ENCODE measurements around the gene BARHL1.

Gene BARHL1

DNA sequence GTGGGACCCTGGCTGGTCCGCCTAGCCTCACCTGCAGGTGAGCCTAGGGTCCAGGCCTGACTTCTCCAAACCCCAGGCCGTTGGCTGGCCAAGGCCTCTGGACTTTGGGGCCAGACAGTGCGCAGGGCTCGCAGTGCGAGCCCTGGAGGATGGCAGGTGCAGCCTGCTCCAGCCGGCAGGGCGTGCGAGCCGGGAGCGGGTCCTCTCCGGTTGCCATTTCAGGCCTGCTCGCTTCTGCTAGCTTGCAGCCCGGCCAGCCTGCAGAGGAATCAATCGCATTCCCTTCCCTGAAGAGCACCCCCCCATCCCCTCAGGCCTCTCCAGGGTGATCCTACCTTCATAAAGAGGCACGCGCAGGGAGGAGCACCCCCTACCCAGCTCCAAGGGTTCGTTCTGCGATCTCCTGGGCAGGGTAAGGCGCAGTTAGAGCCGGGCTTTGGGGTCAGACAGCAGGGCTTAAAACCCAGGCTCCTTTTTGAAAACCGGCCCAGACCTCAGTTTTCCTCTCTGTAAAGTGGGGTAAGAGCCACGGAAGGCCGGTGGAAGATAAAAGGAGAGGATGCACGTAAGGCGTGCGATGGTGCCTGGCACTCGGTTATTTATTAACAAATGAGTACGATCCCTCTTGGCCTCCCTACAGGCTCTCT is 6.2 kb downstream of the BARHL1 start:
- no peak for DNase-seq

DNA sequence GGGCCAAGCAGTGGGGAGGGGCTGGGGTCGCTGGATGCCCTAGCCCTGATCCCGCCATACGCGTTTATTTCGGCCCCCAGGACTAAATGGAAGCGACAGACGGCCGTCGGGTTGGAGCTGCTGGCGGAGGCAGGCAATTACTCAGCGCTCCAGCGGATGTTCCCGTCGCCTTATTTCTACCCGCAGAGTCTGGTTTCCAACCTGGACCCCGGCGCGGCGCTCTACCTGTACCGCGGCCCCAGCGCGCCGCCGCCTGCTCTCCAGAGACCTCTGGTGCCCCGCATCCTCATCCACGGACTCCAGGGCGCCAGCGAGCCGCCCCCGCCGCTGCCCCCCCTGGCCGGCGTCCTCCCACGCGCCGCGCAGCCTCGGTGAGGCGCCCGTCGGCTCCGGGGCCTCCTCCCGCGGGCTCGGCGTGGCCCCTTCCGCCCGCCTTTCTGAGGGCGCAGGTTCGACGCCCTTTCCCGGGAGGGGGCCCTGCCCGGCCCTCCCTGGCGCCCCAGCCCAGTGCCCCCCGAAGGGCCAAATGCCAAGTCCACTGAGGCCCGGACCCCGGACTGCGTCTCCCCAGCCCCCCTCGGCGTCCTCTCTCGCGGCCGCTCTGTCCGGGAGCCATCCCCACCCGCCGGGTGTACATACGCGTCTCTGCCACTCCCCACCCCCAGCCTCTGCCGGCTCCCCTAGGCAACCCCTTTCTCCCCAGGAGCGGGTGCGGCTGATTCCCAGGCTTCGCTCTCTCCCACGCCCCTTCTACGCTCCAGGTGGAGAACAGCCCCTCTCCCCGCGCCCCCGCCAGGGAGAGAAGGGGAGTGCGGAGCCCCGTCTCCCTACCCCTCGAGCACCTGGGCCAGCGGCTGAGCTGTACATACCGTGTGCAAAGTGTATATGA is 7.0 kb downstream of the BARHL1 start:
- no peak for DNase-seq

DNA sequence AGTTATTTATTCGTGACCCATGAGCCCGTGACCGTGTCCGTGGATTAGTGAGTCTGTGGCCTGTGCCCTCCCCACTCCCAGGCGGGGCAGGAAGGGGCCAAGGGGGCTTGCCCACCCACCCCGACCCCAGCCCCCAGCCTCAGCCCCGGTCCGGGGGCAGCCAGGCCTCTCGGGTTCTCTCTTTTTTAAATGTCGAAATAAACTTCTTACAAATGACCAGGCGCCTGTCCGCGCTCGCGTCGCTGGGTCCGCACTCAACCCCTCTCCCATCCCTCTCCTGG is 7.6 kb downstream of the BARHL1 start:
- no peak for DNase-seq

- no peak for DNase-seq
These were observed 8.1 kb downstream of the BARHL1 start for GRCh38 chr9:132590318-132591182.

GRCh38 chr9:132591244-132591643 is 8.8 kb downstream of the BARHL1 start:
- no peak for DNase-seq

- no peak for DNase-seq
These were observed 9.4 kb downstream of the BARHL1 start for GRCh38 chr9:132591751-132592314.

DNA sequence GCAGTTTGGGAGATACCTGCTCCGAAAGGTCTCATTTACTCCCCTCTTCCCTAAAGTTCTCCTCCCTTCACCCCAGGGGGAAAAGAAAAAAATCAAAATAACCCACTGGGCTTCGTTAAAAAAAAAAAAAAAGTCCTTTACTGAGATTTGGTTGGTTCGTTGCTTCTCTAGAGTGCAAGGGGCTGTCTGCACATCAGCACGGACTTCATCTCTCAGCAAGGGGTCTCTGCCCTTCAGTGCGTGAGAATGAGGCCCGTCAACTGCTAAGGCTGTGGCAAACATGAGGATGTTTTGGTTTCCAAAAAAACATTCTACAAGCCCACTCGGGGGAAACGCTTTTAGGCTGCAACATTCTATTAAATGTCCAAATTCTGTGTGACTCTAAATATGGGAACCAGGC is 10.0 kb downstream of the BARHL1 start:
- no peak for DNase-seq

DNA sequence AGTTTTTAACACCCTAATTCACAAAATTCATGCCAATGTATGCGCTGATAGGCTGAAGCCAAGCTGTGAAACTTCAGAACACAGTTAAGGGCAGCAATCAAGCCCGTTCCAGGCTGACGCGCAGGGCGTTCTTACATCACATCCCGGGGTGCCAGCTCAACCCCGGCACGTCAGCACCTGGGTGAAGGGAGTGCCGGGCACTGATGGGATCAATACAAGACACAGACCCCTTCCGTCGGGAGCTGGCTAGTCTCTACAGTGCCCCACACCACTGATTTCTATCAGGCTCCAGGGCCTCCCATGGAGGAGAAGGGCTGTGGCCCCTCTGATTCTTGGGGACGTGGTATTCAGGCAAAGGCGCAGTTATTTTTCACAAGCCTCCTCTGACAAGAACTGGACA is 12.0 kb downstream of the BARHL1 start:
- DNase-seq: no peak

DNA sequence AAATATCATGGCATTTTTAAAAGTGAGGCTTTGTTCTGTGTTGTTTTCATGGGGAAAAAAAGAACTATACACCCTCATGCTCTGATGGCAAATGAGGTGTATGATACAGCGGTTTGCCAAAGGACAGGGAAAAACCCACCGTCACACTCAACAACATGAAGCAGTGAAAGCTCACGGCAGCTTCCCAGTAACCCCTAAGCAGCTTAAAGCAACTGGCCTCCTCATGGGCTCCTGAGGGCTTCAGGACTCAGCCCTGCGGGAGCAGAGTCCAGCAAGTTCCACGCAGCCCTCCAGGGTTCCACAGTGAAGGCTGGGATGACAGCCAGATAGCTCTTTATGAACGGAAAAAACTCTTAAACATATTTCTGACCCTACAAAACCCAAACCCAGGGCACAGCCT is 12.9 kb downstream of the BARHL1 start:
- no peak for DNase-seq

GRCh38 chr9:132596200-132596599 is 13.8 kb downstream of the BARHL1 start:
- DNase-seq: no peak

- no peak for DNase-seq
These were observed 14.8 kb downstream of the BARHL1 start for GRCh38 chr9:132597073-132597775.

DNA sequence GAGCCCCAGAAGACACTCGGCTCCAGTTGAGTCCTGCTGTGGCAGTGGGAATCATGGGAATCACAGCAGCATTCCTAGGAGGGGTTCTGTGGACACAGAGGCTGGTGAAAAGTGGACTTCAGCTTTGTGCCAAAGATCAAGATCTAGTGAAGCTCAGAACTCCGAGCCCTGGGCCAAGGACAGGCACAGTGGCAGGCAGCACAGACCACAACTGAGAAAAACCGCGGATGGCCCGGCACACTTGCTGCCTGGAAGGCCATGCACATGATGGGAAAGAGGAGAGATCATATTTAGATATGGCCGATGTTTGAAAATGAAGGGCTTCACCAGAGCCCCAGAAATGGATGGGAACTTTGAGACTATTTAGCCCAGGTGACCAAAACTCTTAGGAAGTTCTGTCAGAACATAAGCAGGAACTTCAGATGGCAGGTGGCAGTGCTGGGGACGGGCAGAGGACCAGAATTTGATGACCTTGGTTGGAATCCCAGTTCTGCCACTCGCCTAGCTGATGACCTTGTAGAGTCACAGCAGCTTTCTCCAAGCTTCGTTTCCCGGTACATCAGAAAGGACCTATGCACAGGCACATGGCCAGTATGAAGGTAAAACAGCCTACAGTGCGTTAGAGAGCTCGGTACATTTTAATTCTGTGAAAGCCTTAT is 18.0 kb downstream of the BARHL1 start:
- DNase-seq: no peak

GRCh38 chr9:132602207-132602606 is 19.8 kb downstream of the BARHL1 start:
- no peak for DNase-seq

DNA sequence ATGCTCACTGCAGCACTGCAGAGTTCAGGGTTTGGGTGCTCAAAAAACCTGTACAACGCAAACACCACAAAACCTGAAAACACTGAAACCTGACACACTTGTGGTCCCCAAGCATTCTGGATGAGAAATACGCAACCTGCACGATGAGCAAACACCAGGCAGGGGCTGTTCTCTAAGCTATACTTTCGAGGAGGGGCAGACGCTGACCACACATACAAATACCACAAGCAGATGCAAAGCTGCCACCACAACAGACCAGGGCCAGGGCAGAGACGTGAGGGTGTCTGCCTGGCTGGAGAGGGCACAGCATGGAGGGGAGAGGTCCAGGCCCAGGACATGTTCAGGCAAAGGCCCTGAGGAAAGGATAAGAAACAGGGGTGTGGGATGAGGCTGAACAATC is 23.0 kb downstream of the BARHL1 start:
- no peak for DNase-seq

- no peak for DNase-seq
These were observed 23.7 kb downstream of the BARHL1 start for GRCh38 chr9:132606066-132606465.

DNA sequence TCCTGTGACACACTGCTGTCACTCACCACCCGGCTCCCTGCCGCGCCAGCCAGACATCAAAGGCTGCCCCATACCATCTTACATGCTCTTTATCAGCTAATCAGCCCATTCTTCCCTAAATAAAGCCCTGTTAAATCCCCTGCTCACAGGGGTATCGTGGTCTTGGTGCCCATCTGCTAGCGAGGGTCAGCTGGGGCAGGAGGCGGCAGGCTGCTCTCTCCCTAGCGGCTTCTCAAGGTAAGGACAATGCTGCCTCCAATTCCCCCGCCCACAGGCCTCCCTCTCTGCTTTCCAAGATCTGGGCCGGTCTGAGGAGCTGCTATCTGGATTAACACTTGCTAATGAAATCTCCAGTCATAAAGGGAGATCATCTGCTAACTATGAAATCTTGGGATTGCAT is 26.8 kb downstream of the BARHL1 start:
- no peak for DNase-seq

- DNase-seq: no peak
These were observed 27.4 kb downstream of the BARHL1 start for GRCh38 chr9:132609829-132610228.

DNA sequence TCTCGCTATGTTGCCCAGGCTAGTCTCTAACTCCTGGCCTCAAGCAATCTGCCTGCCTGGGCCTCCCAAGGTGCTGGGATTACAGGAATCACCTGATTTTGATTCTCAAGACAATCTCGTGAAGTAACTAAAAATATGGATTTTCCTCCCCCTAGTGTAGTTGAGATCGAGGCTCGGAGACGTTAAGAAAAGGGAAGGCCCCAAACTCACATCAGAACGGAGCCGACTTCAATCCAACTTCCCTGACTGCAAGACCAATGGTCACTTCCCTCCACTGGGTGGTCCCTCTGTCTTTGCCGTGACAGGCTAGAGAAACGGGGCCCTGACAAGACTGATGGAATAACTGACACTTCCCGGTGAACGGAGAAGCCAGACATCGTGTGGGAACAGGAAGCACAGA is 28.3 kb downstream of the BARHL1 start:
- no peak for DNase-seq

DNA sequence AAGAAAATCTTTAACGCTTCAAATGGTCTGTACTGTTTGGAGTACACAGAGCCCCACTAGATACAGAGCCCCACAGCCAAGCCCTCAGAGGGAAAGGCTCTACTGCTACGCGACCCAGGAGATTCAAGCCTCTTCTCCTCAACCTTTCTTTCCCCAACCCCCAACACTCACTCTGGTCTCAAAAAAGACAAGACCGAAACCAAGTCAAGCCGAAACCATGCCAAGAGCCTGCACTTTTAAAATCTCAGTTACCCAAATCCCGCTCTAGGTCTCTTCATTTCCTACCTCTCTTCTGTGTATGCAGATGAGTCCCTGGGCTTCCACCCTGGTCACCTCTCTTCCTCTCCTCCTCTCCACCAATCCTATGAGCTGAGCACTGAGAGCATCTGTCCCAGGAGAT is 31.9 kb downstream of the BARHL1 start:
- no peak for DNase-seq

- no peak for DNase-seq
These were observed 33.4 kb downstream of the BARHL1 start for GRCh38 chr9:132615774-132616173.

- DNase-seq: no peak
These were observed 34.3 kb downstream of the BARHL1 start for GRCh38 chr9:132616725-132617124.

- DNase-seq: no peak
These were observed 39.8 kb downstream of the BARHL1 start for GRCh38 chr9:132622159-132622558.

Data from activated T-cell treated with anti-CD3 and anti-CD28 coated beads for 4 hours (primary cell).